Lung (tissue), 12 donors: Measurements from ENCODE around the gene DNAJB6. TPM values are rescaled to one million over a fixed set of nuclear protein-coding genes. Genes with fewer than 3 reads are reported as not detected.

Source experiments
- ATAC-seq: fragments of 200-7000 bp; cut with Tn5 transposase; one replicate; pipeline ENCODE4 v1.9.1; 2020; ENCODE audit warnings: moderate number of reproducible peaks; ENCODE audit not compliant: insufficient read depth, low FRiP score
- DNase-seq, 3 donors: peaks; one replicate each; pipeline ENCODE4 v3.0.0-alpha.2; 2013 to 2017
- H3K27ac ChIP-seq, 2 donors: one replicate each; pipeline ENCODE4 v1.5.1; 2013; ENCODE audit warnings: mild to moderate bottlenecking in 2 of 2, moderate library complexity in 2 of 2, control low read depth in 1 of 2, inconsistent platforms in 1 of 2, low read depth in 1 of 2, low read length in 1 of 2
- H3K27me3 ChIP-seq, 3 donors: one replicate each; pipeline ENCODE4 v1.5.1; 2013; ENCODE audit warnings: low read length in 2 of 3; ENCODE audit not compliant: control insufficient read depth in 3 of 3, insufficient read depth in 3 of 3
- H3K36me3 ChIP-seq, 4 donors: one replicate each; pipeline ENCODE4 v1.5.1; 2013; ENCODE audit warnings: low read length in 4 of 4, mild to moderate bottlenecking in 1 of 4, moderate library complexity in 1 of 4; ENCODE audit not compliant: control insufficient read depth in 4 of 4, insufficient read depth in 4 of 4
- H3K4me1 ChIP-seq, 5 donors: one replicate each; pipeline ENCODE4 v1.5.1; 2013; ENCODE audit warnings: low read length in 5 of 5, mild to moderate bottlenecking in 2 of 5, moderate library complexity in 1 of 5; ENCODE audit not compliant: control insufficient read depth in 5 of 5, insufficient read depth in 5 of 5
- H3K4me3 ChIP-seq: one replicate; pipeline ENCODE4 v1.5.1; 2013; ENCODE audit warnings: mild to moderate bottlenecking, control low read depth, moderate library complexity
- H3K9ac ChIP-seq, 2 donors: one replicate each; pipeline ENCODE4 v1.5.1; 2013; ENCODE audit warnings: low read length in 2 of 2, control low read depth in 1 of 2; ENCODE audit not compliant: insufficient read depth in 1 of 2
- H3K9me3 ChIP-seq, 4 donors: one replicate each; pipeline ENCODE4 v1.5.1; 2013; ENCODE audit warnings: low read length in 3 of 4, mild to moderate bottlenecking in 1 of 4, moderate library complexity in 1 of 4; ENCODE audit not compliant: control insufficient read depth in 4 of 4, insufficient read depth in 3 of 4
- CTCF ChIP-seq: IDR thresholded peaks from 2 replicates; pipeline ENCODE4 v1.5.1; 2012; ENCODE audit warnings: mild to moderate bottlenecking; ENCODE audit errors: control extremely low read depth, extremely low read depth
- WGBS, 2 donors: extraction: QIAGEN DNeasy Blood & Tissue Kit; methylation state at CpG; one replicate each; pipeline ENCODE4 v1.1.7; 2013; 5-methylcytosine and 5-hydroxymethylcytosine counted together
- polyA plus RNA-seq, 2 donors: library from polyadenylated mRNA; stranded (reverse); fragments of 200-250 nt; gene quantifications; one replicate each; pipeline ENCODE4 v1.2.1, GENCODE V29; 2013
- total RNA-seq, 2 donors: library from RNA; depleted of rRNA in 1 of 2; stranded (reverse); fragments of >200 nt in 1 of 2; gene quantifications; one replicate each; pipeline ENCODE4 v1.2.1, GENCODE V29; 2014 to 2021
- donor health status: control.
- donor health status: control.
- donor health status: Bipolar disorder and iron deficiency.
- donor health status: healthy.
- donor health status: DM: yes; HTN: yes; CAD: no.

Gene DNAJB6
- total and polyA plus RNA-seq, 4 donors: 58.1 to 117 (median 83.0) TPM

DNA sequence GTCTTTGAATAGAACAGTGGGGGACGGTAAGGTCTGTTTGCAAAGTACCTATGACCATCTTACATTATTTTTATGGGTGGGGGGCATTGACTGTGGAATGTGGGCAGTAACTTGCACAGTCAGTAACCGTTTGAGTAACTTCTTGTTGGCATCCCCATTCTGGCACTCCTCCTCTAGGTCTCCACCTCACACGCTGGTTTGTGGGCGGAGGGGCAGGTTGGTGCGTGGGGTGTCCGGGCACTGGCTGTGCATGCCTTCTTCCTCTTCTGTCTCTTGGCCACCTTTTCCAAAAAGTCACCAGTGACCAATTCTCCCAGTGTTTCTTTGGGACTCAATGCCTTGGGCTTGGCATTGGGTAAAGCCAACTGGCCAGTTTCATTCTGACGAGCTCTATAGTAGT is 43.6 kb downstream of the DNAJB6 start:
- H3K9me3 ChIP-seq: no peaks in the 10 kb centered on the region
- ATAC-seq: no peak
- no peak overlapping the region for H3K4me3 ChIP-seq
- H3K4me1 ChIP-seq: peaks cover 0 to 12% (median 0%) of the 10 kb centered on the region in 5 donors
- DNase-seq: no peak
- WGBS, 2 donors: 71 to 84% methylated on average over 7 of the region's 7 CpGs
- H3K36me3 ChIP-seq: peaks cover 13 to 27% (median 17%) of the 10 kb centered on the region in 4 donors
- H3K9ac ChIP-seq: no peak overlapping the region
- H3K27ac ChIP-seq: no peak overlapping the region
- no peak for TF ChIP-seq CTCF
- no peaks in the 10 kb centered on the region for H3K27me3 ChIP-seq

DNA sequence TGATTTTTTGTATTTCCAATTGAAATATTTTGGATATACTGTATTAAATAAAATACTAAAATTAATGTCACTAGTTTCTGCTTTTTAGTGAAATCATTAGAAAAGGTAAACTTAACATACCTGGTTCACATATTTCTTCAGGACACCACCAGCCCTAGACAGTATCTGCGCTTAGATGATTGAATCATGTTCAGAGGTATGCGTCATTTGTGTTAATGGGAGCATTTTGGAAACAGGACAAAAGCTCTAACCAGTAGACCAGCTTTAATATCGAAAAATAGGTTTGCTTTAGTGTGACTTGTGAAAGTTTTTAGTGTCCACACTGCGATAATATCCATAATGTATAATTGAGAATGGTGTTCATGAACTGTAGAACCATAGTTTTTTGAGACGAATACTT is 47.1 kb downstream of the DNAJB6 start:
- peaks cover 0 to 4% (median 0%) of the 10 kb centered on the region in 5 donors for H3K4me1 ChIP-seq
- H3K36me3 ChIP-seq: peaks cover 10 to 25% (median 16%) of the 10 kb centered on the region in 4 donors
- DNase-seq (no peak), ATAC-seq (no peak)
- no peak overlapping the region for H3K27ac ChIP-seq
- H3K4me3 ChIP-seq: no peak overlapping the region
- 97 to 98% methylated on average over 5 of the region's 5 CpGs for WGBS, 2 donors
- no peaks in the 10 kb centered on the region for H3K27me3 ChIP-seq
- H3K9me3 ChIP-seq: no peaks in the 10 kb centered on the region
- TF ChIP-seq CTCF: no peak
- no peak overlapping the region for H3K9ac ChIP-seq

DNA sequence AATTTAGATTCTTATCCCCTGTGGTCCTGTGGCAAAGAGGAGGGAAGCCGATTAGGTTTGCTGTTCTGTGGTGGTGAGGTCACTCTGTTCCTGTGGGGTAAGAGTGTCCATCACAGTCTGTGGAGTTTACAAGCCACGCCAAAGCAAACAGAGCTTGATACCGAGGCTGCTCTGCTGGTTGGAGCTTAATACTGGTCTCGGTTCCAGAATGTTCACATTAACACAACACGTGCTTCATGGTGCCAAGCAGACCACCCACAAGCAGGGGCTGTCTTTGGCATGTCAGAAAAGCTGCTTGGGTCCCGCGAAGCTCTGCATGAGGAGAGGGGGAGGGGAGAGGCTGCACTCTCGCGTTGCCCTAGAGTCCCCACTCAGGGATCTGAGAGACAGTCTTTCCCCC is 47.5 kb downstream of the DNAJB6 start:
- Histone ChIP-seq H3K36me3 (peaks cover 10 to 25% (median 16%) of the 10 kb centered on the region in 4 donors), H3K9me3 (no peaks in the 10 kb centered on the region), H3K9ac (no peak overlapping the region), H3K4me1 (peaks cover 0 to 4% (median 0%) of the 10 kb centered on the region in 5 donors), H3K4me3 (no peak overlapping the region), H3K27ac (peak overlapping the region in 1 of 2 donors; percentile 20), H3K27me3 (no peaks in the 10 kb centered on the region)
- DNase-seq (peak in 1 of 3 donors; percentile 32), ATAC-seq (no peak)
- 68 to 83% methylated on average over 9 of the region's 9 CpGs for WGBS, 2 donors
- TF ChIP-seq CTCF: no peak
